H9 (cell line): ENCODE results near the gene GPATCH1. TPM values are rescaled to one million over a fixed set of nuclear protein-coding genes. Genes with fewer than 3 reads are reported as not detected.

Experiments used
- DNase-seq: peaks from one replicate; pipeline ENCODE4 v3.0.0-alpha.2; 2017
- H2AFZ ChIP-seq: one replicate; pipeline ENCODE4 v1.6.1; 2013; ENCODE audit warnings: mild to moderate bottlenecking, low read length, control low read depth, moderate library complexity
- H2AK5ac ChIP-seq: 2 replicates; pipeline ENCODE4 v1.6.1; 2013; ENCODE audit warnings: low read length, control low read depth, mixed read lengths; ENCODE audit not compliant: insufficient read length
- H2BK120ac ChIP-seq: one replicate; pipeline ENCODE4 v1.6.1; 2013; ENCODE audit warnings: low read depth, mild to moderate bottlenecking, low read length, control low read depth, inconsistent platforms; ENCODE audit not compliant: poor library complexity, severe bottlenecking
- H2BK12ac ChIP-seq: 2 replicates; pipeline ENCODE4 v1.6.1; 2013; ENCODE audit warnings: low read length, control low read depth, mixed read lengths, low read depth; ENCODE audit not compliant: insufficient read length
- H2BK15ac ChIP-seq: 2 replicates; pipeline ENCODE4 v1.6.1; 2013; ENCODE audit warnings: low read depth, low read length, control low read depth
- H2BK20ac ChIP-seq: one replicate; pipeline ENCODE4 v1.6.1; 2013; ENCODE audit warnings: low read depth, mild to moderate bottlenecking, low read length, control low read depth, inconsistent platforms; ENCODE audit not compliant: poor library complexity, severe bottlenecking
- H2BK5ac ChIP-seq: 2 replicates; pipeline ENCODE4 v1.6.1; 2013; ENCODE audit warnings: low read length, control low read depth, mixed read lengths; ENCODE audit not compliant: insufficient read length
- H3K14ac ChIP-seq: 2 replicates; pipeline ENCODE4 v1.6.1; 2013; ENCODE audit warnings: low read length, control low read depth; ENCODE audit not compliant: insufficient read depth
- H3K18ac ChIP-seq: 2 replicates; pipeline ENCODE4 v1.6.1; 2013; ENCODE audit warnings: low read depth, mild to moderate bottlenecking, mixed read lengths, low read length, control low read depth; ENCODE audit not compliant: insufficient read length
- H3K23ac ChIP-seq: 2 replicates; pipeline ENCODE4 v1.6.1; 2013; ENCODE audit warnings: low read length, control low read depth, mixed read lengths, low read depth; ENCODE audit not compliant: insufficient read length
- H3K23me2 ChIP-seq: 2 replicates; pipeline ENCODE4 v1.6.1; 2013; ENCODE audit warnings: low read depth, mild to moderate bottlenecking, mixed read lengths, low read length, control low read depth; ENCODE audit not compliant: insufficient read length, poor library complexity, severe bottlenecking
- H3K27ac ChIP-seq: 2 replicates; pipeline ENCODE4 v1.5.1; 2013; ENCODE audit warnings: low read length, control low read depth, mixed read lengths, low read depth; ENCODE audit not compliant: insufficient read length
- H3K27me3 ChIP-seq: 2 replicates; pipeline ENCODE4 v1.6.1; 2013; ENCODE audit warnings: low read length, control low read depth, inconsistent platforms; ENCODE audit not compliant: insufficient read depth
- H3K4ac ChIP-seq: 2 replicates; pipeline ENCODE4 v1.6.1; 2013; ENCODE audit warnings: low read depth, mild to moderate bottlenecking, control low read depth, inconsistent platforms, low read length, moderate library complexity
- H3K4me1 ChIP-seq: 2 replicates; pipeline ENCODE4 v1.6.1; 2013; ENCODE audit warnings: low read length, control low read depth, inconsistent platforms; ENCODE audit not compliant: insufficient read depth
- H3K4me2 ChIP-seq: 2 replicates; pipeline ENCODE4 v1.6.1; 2013; ENCODE audit warnings: low read length, control low read depth, mixed read lengths; ENCODE audit not compliant: insufficient read length, insufficient read depth
- H3K56ac ChIP-seq: 2 replicates; pipeline ENCODE4 v1.6.1; 2013; ENCODE audit warnings: low read depth, mild to moderate bottlenecking, mixed read lengths, low read length, control low read depth; ENCODE audit not compliant: insufficient read length
- H3K79me1 ChIP-seq: 2 replicates; pipeline ENCODE4 v1.6.1; 2013; ENCODE audit warnings: low read depth, mild to moderate bottlenecking, moderate library complexity, low read length, control low read depth, inconsistent platforms; ENCODE audit not compliant: insufficient read depth, poor library complexity, severe bottlenecking
- H3K79me2 ChIP-seq: 2 replicates; pipeline ENCODE4 v1.6.1; 2013; ENCODE audit warnings: low read length, control low read depth, inconsistent platforms; ENCODE audit not compliant: insufficient read depth
- H3K9ac ChIP-seq: 2 replicates; pipeline ENCODE4 v1.6.1; 2013; ENCODE audit warnings: low read length, control low read depth, mixed read lengths; ENCODE audit not compliant: insufficient read length; ENCODE audit errors: extremely low read depth
- H3K9me3 ChIP-seq: one replicate; pipeline ENCODE4 v1.6.1; 2013; ENCODE audit warnings: low read depth, low read length, inconsistent platforms; ENCODE audit not compliant: control insufficient read depth
- H3T11ph ChIP-seq: one replicate; pipeline ENCODE4 v1.6.1; 2013; ENCODE audit warnings: mild to moderate bottlenecking, low read length, control low read depth, inconsistent platforms
- H4K20me1 ChIP-seq: one replicate; pipeline ENCODE4 v1.6.1; 2013; ENCODE audit not compliant: control insufficient read depth, insufficient read length, insufficient read depth
- H4K5ac ChIP-seq: 2 replicates; pipeline ENCODE4 v1.6.1; 2013; ENCODE audit warnings: low read depth, mild to moderate bottlenecking, mixed read lengths, low read length, control low read depth; ENCODE audit not compliant: insufficient read length
- H4K8ac ChIP-seq: replicated peaks from 2 replicates; pipeline ENCODE4 v1.6.1; 2013; ENCODE audit warnings: low read length, control low read depth, mixed read lengths, low read depth; ENCODE audit not compliant: insufficient read length
- H4K91ac ChIP-seq: 2 replicates; pipeline ENCODE4 v1.6.1; 2013; ENCODE audit warnings: low read depth, mild to moderate bottlenecking, moderate library complexity, mixed read lengths, low read length, control low read depth; ENCODE audit not compliant: insufficient read length
- H3K27ac Mint-ChIP-seq, 3 experiments: 2 replicates in 2 of 3; 3 replicates in 1 of 3; pipeline ENCODE4 v1.8.0; 2020 to 2021; ENCODE audit warnings: mixed read lengths in 3 of 3, mild to moderate bottlenecking in 1 of 3, moderate library complexity in 1 of 3
- H3K27me3 Mint-ChIP-seq: 2 replicates; pipeline ENCODE4 v1.8.0; 2021; ENCODE audit warnings: low read depth, mild to moderate bottlenecking, moderate library complexity, mixed read lengths
- H3K36me3 Mint-ChIP-seq, 3 experiments: 2 replicates in 2 of 3; 3 replicates in 1 of 3; pipeline ENCODE4 v1.8.0; 2020 to 2021; ENCODE audit warnings: low read depth in 3 of 3, mixed read lengths in 3 of 3; ENCODE audit not compliant: insufficient read depth in 1 of 3
- H3K4me1 Mint-ChIP-seq, 2 experiments: 2 replicates each; pipeline ENCODE4 v1.8.0; 2020; ENCODE audit warnings: mixed read lengths in 2 of 2
- H3K4me3 Mint-ChIP-seq, 2 experiments: 2 replicates in 1 of 2; 3 replicates in 1 of 2; pipeline ENCODE4 v1.8.0; 2020 to 2021; ENCODE audit warnings: mild to moderate bottlenecking in 2 of 2, mixed read lengths in 2 of 2, moderate library complexity in 1 of 2
- H3K9me3 Mint-ChIP-seq, 2 experiments: 2 replicates in 1 of 2; 3 replicates in 1 of 2; pipeline ENCODE4 v1.8.0; 2020; ENCODE audit warnings: mild to moderate bottlenecking in 2 of 2, mixed read lengths in 2 of 2, moderate library complexity in 1 of 2
- WGBS: extraction: QIAGEN DNeasy Blood & Tissue Kit; methylation state at CpG from one replicate; pipeline ENCODE4 v1.1.7; 2013; ENCODE audit warnings: missing lambda C conversion rate, low lambda C conversion rate, mixed read lengths; ENCODE audit not compliant: insufficient read length; ENCODE audit errors: extremely low coverage; 5-methylcytosine and 5-hydroxymethylcytosine counted together
- total RNA-seq: library from RNA; stranded (reverse); gene quantifications from 2 replicates; pipeline ENCODE4 v1.2.1, GENCODE V29; 2021
- TF ChIP-seq, protein P1 (sequence below): fragments of 200-600 bp; sonication (generic); conservative IDR thresholded peaks from 3 replicates; pipeline ENCODE4 v1.8.0; 2021; ENCODE audit warnings: antibody characterized with exemption, mild to moderate bottlenecking

Gene GPATCH1
- total RNA-seq, 1 experiment from 2014 or later = 11.7 TPM

DNA sequence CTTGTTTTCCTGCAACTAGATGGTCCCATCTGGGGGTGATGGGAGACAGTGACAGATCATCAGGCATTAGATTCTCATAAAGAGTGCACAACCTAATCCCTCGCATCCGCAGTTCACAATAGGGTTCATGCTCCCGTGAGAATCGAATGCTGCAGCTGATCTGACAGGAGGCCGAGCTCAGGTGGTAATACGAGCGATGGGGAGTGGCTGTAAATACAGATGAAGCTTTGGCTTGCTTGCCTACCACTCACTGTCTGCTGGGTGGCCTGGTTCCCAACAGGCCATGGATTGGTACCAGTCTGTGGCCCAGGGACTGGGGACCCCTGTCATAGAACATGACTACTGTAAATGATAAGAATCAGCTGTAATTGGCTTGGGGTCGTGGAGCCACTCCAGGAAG is 78.9 kb downstream of the GPATCH1 start:
- Mint-ChIP-seq H3K27me3 (no peaks in the 10 kb centered on the region; the same call in 1 of the 2 replicates), H3K27ac (no peak overlapping the region)
- TF ChIP-seq, protein P1, sequence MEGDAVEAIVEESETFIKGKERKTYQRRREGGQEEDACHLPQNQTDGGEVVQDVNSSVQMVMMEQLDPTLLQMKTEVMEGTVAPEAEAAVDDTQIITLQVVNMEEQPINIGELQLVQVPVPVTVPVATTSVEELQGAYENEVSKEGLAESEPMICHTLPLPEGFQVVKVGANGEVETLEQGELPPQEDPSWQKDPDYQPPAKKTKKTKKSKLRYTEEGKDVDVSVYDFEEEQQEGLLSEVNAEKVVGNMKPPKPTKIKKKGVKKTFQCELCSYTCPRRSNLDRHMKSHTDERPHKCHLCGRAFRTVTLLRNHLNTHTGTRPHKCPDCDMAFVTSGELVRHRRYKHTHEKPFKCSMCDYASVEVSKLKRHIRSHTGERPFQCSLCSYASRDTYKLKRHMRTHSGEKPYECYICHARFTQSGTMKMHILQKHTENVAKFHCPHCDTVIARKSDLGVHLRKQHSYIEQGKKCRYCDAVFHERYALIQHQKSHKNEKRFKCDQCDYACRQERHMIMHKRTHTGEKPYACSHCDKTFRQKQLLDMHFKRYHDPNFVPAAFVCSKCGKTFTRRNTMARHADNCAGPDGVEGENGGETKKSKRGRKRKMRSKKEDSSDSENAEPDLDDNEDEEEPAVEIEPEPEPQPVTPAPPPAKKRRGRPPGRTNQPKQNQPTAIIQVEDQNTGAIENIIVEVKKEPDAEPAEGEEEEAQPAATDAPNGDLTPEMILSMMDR = no peak

More for the DNA sequence above, 78.9 kb downstream of the GPATCH1 start:
- no peaks in the 10 kb centered on the region for H3K9me3 ChIP-seq
- no peak overlapping the region for H3K27ac ChIP-seq
- no peaks in the 10 kb centered on the region for H3K23me2 ChIP-seq
- Mint-ChIP-seq H3K4me1 (no peaks in the 10 kb centered on the region), H3K9me3 (peaks cover 7% of the 10 kb centered on the region in 2 experiments), H3K4me3 (no peak overlapping the region), H3K36me3 (peaks cover 0 to 3% (median 2%) of the 10 kb centered on the region in 3 experiments; a peak in 3 of 7 replicates)
- no peak overlapping the region for H3K4me2 ChIP-seq
- no peak overlapping the region for H2AK5ac ChIP-seq
- H3T11ph ChIP-seq = no peak overlapping the region
- no peak overlapping the region for H2AFZ ChIP-seq
- no peaks in the 10 kb centered on the region for H4K20me1 ChIP-seq
- no peak overlapping the region for H4K5ac ChIP-seq
- H3K56ac ChIP-seq = no peak overlapping the region
- H2BK120ac ChIP-seq = no peak overlapping the region
- H4K8ac ChIP-seq = no peak overlapping the region
- H2BK5ac ChIP-seq = no peak overlapping the region
- no peaks in the 10 kb centered on the region for H3K27me3 ChIP-seq
- H3K4ac ChIP-seq = no peak overlapping the region
- H3K79me1 ChIP-seq = no peaks in the 10 kb centered on the region
- H3K9ac ChIP-seq = no peak overlapping the region
- no peak overlapping the region for H3K18ac ChIP-seq
- H2BK20ac ChIP-seq = no peak overlapping the region
- H3K23ac ChIP-seq = no peak overlapping the region
- no peaks in the 10 kb centered on the region for H3K79me2 ChIP-seq
- DNase-seq = no peak
- H3K14ac ChIP-seq = no peak overlapping the region
- no peak overlapping the region for H2BK12ac ChIP-seq
- H4K91ac ChIP-seq = no peak overlapping the region
- WGBS = no CpG with 5 or more reads among the region's 8 CpGs
- H3K4me1 ChIP-seq = no peaks in the 10 kb centered on the region
- H2BK15ac ChIP-seq = no peak overlapping the region
